Measurements from ENCODE around the gene KLHL29.

DNA sequence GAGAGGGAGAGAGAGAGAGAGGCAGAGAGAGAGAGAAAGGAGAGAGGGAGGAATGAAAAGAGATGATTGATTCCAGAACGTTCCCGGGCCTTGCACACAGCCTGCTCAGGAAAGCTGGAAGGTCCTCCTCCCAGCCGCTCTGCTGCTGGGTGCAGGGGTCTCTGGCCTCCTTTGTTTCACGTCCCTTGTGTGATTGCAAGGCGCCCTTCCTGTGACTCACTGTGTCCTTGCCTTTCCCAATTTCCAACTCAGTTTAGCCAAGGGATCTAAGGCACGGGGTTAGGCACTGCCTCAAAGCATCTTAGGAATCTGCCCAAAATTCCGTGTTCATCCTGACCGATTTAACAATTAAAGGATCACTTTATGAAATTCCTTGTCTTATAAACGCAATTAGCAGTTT, 221.2 kb downstream of the KLHL29 start:
- TF ChIP-seq AFF4 (CRISPR knock-in tag; IDR thresholded peaks at IDR 0.05), result no peak
- TF ChIP-seq ZBTB43 (CRISPR knock-in tag; conservative IDR thresholded peaks at IDR 0.05), result no peak
- TF ChIP-seq NR2C2 (CRISPR knock-in tag; IDR thresholded peaks at IDR 0.05; ENCODE audit: borderline replicate concordance), result no peak
- TF ChIP-seq ZNF670 (CRISPR knock-in tag; IDR thresholded peaks at IDR 0.05; ENCODE audit: borderline replicate concordance), result no peak
- TF ChIP-seq, protein P1, sequence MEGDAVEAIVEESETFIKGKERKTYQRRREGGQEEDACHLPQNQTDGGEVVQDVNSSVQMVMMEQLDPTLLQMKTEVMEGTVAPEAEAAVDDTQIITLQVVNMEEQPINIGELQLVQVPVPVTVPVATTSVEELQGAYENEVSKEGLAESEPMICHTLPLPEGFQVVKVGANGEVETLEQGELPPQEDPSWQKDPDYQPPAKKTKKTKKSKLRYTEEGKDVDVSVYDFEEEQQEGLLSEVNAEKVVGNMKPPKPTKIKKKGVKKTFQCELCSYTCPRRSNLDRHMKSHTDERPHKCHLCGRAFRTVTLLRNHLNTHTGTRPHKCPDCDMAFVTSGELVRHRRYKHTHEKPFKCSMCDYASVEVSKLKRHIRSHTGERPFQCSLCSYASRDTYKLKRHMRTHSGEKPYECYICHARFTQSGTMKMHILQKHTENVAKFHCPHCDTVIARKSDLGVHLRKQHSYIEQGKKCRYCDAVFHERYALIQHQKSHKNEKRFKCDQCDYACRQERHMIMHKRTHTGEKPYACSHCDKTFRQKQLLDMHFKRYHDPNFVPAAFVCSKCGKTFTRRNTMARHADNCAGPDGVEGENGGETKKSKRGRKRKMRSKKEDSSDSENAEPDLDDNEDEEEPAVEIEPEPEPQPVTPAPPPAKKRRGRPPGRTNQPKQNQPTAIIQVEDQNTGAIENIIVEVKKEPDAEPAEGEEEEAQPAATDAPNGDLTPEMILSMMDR (CRISPR knock-in tag; IDR thresholded peaks at IDR 0.05), result no peak

Data from HepG2 (cell line).